Right lobe of liver (tissue), 4 donors: ENCODE results near the gene TYROBP.

ENCODE experiments used
- POLR2A ChIP-seq: fragments of 450-650 bp; IDR thresholded peaks from one replicate; pipeline ENCODE4 v1.6.1; 2017; ENCODE audit warnings: antibody characterized with exemption, mild to moderate bottlenecking
- TF ChIP-seq, protein P1 (sequence below), 4 donors: fragments of 200-600 bp in 3 of 4; fragments of 450-650 bp in 1 of 4; IDR thresholded peaks; one replicate each; pipeline versions ENCODE4 v1.5.1 to v1.8.0; 2016 to 2022; ENCODE audit warnings: antibody characterized with exemption in 4 of 4, mild to moderate bottlenecking in 2 of 4
- donor health status: DM: no; HTN: no; CAD: no.
- donor health status: DM: no; HTN: no; CAD: no.
- donor health status: DM: no; HTN: yes; CAD: no.

DNA sequence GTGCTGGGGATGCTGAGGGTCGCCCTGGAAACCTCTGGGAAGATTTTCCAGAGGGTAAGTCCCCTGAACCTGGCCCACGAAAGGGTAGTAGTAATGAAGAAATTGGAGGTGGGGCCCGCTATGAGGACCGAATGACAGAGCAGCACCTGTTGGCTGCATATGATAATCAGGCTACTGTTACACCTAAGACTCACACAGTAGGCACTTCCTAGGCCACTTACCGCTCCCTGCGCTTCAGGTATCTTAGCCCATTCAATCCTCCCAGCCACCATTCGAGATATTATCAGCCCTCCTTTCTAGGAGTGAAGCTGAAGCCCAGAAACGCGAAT, 23.7 kb upstream of the TYROBP start:
- TF ChIP-seq, protein P1, sequence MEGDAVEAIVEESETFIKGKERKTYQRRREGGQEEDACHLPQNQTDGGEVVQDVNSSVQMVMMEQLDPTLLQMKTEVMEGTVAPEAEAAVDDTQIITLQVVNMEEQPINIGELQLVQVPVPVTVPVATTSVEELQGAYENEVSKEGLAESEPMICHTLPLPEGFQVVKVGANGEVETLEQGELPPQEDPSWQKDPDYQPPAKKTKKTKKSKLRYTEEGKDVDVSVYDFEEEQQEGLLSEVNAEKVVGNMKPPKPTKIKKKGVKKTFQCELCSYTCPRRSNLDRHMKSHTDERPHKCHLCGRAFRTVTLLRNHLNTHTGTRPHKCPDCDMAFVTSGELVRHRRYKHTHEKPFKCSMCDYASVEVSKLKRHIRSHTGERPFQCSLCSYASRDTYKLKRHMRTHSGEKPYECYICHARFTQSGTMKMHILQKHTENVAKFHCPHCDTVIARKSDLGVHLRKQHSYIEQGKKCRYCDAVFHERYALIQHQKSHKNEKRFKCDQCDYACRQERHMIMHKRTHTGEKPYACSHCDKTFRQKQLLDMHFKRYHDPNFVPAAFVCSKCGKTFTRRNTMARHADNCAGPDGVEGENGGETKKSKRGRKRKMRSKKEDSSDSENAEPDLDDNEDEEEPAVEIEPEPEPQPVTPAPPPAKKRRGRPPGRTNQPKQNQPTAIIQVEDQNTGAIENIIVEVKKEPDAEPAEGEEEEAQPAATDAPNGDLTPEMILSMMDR (IDR thresholded peaks at IDR 0.05): peak in 1 of 4 donors; percentile 1
- no peak for TF ChIP-seq POLR2A
